DMS 273 (cell line): ENCODE measurements around the gene RMRP.
A peak's percentile ranks its signal among the peaks of the same experiment; 100 is the strongest.
"Not testable (repeated sequence)": the region's sequence is repeated elsewhere in the genome, so short reads cannot be mapped to it uniquely, and the experiment has no call there.

Experiments
- DNase-seq: peaks from one replicate; lab custom pipeline; 2025; ENCODE audit not compliant: unreplicated experiment; lab: John Stamatoyannopoulos, UW

RMRP gene

GRCh38 chr9:35615981-35616680, 41.7 kb downstream of the RMRP start:
- no peak for DNase-seq

- DNase-seq: no peak
These were observed 45.0 kb downstream of the RMRP start for GRCh38 chr9:35612843-35613242.

GRCh38 chr9:35612066-35612465, 45.8 kb downstream of the RMRP start:
- DNase-seq: not testable (repeated sequence)

- peak; percentile 64 for DNase-seq
These were observed 46.5 kb downstream of the RMRP start for GRCh38 chr9:35611230-35611797.

GRCh38 chr9:35609820-35610163, 48.0 kb downstream of the RMRP start:
- peak; percentile 53 for DNase-seq

- peak; percentile 85 for DNase-seq
These were observed 48.6 kb downstream of the RMRP start for GRCh38 chr9:35609001-35609819.

- no peak for DNase-seq
These were observed 49.6 kb downstream of the RMRP start for GRCh38 chr9:35608221-35608620.
